Cardiac fibroblast (primary cell): ENCODE results near the gene TAGLN2.

Experiments used
- DNase-seq, 2 donors: peaks; one replicate each; pipeline versions ENCODE4 v3.0.0 to v3.0.0-alpha.2; 2010; ENCODE audit warnings: low read depth in 2 of 2
- H3K4me3 ChIP-seq, 2 donors: replicated peaks in 1 of 2; 1 replicate in 1 of 2; 2 replicates in 1 of 2; pipeline ENCODE4 v1.5.1; 2011; ENCODE audit warnings: low read depth in 2 of 2, low read length in 2 of 2, mild to moderate bottlenecking in 2 of 2, moderate library complexity in 1 of 2
- TF ChIP-seq, protein P1 (sequence below): IDR thresholded peaks from one replicate; pipeline ENCODE4 v1.5.1; 2011; ENCODE audit warnings: low read depth, mild to moderate bottlenecking, low read length, inconsistent platforms

Gene TAGLN2

DNA sequence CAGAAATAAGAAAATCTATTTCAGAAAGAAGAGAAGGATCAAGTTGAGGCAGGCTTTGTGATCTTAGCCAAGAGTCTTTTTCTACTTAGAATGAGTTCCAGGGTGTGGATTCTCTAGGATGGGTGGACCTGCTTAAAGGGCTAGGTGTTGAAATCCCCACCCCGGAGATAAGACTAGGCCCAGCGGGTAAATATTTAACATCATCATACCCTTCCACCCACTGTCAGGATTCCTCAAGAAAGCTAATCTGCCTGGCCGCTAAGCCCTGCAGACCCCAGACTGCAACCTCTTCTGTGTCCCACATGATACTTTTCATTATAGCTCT lies 14.3 kb upstream of the TAGLN2 start:
- TF ChIP-seq, protein P1, sequence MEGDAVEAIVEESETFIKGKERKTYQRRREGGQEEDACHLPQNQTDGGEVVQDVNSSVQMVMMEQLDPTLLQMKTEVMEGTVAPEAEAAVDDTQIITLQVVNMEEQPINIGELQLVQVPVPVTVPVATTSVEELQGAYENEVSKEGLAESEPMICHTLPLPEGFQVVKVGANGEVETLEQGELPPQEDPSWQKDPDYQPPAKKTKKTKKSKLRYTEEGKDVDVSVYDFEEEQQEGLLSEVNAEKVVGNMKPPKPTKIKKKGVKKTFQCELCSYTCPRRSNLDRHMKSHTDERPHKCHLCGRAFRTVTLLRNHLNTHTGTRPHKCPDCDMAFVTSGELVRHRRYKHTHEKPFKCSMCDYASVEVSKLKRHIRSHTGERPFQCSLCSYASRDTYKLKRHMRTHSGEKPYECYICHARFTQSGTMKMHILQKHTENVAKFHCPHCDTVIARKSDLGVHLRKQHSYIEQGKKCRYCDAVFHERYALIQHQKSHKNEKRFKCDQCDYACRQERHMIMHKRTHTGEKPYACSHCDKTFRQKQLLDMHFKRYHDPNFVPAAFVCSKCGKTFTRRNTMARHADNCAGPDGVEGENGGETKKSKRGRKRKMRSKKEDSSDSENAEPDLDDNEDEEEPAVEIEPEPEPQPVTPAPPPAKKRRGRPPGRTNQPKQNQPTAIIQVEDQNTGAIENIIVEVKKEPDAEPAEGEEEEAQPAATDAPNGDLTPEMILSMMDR: no peak
- H3K4me3 ChIP-seq: no peak overlapping the region
- DNase-seq: no peak

DNA sequence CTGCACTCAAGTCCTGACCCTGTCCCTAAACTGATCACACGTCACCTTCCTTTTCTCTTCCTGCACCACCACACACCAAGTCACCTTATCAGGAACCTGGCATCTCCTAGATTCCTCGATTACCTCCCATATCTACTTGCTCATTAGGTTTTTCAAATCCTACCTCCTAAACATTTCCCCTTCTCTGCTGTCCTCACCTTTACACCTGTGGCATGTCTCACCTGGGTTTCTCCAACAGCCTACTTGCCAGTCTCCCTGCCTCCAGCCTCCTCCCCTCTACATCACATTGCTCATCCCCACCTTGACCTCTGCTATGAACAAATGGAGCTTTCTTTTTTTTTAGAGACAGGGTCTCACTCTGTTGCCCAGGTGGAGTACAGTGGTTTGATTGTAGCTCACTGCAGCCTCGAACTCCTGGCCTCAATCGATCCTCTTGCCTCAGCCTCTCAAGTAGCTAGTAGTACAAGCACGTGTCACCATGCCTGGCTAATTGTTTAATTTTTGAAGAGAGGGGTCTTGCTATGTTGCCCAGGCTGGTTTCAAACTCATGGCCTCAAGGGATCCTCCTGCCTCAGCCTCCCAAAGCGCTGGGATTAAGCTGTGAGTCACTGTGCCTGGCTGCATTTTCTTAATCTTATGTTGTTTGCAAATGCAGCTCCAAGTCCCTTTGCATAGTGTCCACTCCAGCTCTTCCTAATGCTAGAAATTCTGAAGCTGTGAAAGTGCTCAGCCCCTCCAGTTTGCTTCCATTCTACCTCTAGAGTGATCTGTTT lies 13.8 kb upstream of the TAGLN2 start:
- TF ChIP-seq, protein P1: no peak
- DNase-seq: no peak
- H3K4me3 ChIP-seq: no peak overlapping the region

DNA sequence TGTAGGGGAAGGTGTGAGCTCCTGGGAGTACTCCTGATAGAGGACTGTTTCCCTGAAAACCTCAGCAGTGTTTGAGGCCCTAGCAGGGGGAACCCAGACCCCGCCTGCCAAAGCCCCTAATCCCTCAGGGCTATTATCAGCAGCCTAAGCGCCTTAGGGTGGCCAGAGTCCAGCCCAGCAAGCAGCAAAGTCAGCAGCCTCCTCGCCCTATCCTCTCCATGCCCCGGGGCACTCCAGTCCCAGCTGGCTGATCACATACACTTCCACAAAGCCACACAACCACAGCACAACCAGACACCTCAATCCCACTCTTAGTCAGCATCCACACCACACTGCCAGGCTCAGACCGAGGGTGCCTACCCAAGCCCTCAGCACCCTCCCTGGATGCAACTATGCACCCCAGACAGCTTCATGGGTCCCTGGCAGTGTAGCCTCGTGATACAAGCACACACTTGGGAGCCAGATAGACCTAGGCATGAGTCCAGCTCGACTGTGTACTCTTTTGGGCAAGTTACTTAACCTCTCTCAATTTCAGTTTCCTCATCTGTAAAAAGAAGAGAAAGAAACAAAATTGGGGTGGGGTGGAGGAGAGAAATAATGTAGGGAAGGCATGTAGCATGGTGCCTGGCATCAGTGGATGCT lies 13.0 kb upstream of the TAGLN2 start:
- DNase-seq: no peak
- TF ChIP-seq, protein P1: no peak
- no peak overlapping the region for H3K4me3 ChIP-seq

DNA sequence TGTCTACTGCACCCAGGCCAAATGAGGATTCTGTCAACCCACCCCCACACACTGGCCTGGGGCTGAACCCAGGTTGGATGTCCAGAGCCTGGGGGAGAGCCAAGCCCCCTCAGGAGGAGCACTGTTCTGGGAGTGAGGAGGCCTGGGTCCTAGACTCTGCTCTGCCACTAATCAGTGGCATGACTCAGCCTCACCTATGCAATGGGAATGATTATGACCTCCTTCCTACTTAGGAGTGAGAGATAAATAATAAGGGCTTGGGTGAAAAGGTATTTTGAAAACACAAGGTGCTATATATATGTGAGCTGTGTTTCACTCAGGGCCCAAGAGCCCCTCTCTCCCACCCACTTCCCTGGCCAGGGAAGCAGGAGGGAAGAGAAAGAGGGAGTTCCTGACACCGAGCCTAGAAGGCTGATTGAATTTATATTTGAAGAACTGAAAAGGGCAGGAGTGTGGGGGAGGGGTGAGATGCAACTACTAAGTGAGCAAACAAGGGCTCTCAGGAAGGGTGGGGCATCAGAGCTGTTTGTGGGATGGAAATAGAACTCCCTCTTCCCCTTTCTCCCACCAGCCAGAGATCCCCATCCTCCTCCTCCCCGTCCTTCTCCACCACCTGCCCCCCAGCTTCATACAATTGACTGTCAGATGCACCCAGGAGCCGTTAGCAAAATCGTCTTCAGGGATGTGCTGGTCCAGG lies 11.9 kb upstream of the TAGLN2 start:
- H3K4me3 ChIP-seq: no peak overlapping the region
- TF ChIP-seq, protein P1: no peak
- DNase-seq: no peak

DNA sequence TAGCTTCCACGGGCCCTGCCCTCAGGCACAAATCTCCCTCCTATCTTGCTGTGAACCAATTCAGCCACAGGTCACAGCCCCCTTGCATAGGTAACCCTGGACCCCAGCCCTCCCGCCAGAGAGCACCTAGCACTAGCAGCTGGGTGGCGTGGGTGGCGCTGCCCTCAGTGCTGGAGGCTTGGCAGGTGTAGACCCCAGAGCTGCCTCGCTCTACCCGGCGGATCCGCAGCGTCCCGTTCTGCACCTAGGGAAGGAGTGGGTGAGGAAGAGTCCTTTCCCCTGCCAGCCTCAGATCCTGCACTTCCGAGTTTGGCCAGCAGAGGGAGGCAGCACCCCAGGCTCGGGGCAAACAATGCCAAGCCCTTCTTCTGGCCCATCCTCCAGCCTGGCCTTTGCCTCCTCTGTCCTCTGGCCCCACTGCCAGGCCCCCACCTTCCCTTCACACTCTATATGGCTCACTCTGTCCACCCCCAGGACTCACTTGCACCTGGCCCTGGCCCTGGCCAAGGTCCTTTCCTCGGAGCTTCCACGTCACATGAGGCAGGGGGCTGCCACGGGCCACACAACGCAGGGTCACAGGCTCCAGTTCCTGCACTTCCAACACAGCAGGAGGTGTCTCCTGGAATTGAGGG lies 11.1 kb upstream of the TAGLN2 start:
- TF ChIP-seq, protein P1: peak; percentile 95
- peak; percentile 57 to 64 for DNase-seq
- no peak overlapping the region for H3K4me3 ChIP-seq

DNA sequence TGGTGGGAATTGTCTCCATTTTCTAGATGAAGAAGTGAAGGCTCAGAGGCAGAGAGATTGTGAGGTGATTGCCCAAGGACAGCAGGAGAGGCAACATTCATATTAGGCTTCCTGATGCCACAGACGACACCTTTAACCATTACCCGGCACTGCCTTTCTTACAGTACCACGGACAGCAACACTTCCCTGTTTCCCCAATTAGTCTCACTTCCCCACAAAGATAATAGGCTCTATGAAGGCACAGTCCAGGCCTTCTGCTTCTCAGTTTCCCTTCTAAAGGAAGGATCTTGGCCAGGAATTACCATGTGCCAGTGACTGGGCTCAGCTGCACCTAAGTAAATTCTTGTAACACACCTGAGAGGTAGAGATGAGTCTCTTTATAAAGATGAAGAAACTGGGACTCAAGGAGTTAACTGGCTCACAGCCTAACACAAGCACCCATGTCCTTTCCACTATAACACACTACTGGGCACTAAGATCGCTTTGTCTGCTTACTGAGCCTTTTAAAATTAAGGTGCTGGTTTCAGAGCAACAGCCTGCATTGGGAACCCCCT lies 10.5 kb upstream of the TAGLN2 start:
- TF ChIP-seq, protein P1: no peak

More for the DNA sequence above, 10.5 kb upstream of the TAGLN2 start:
- H3K4me3 ChIP-seq: no peak overlapping the region
- no peak for DNase-seq
